ENCODE data around the gene HLCS.

- no peak for TF ChIP-seq CTCF (IDR thresholded peaks at IDR 0.05; ENCODE audit: poor library complexity)
- TF ChIP-seq EZH2 (IDR thresholded peaks at IDR 0.05; ENCODE audit: borderline replicate concordance): no peak
- no peak for TF ChIP-seq EZH2phosphoT487 (IDR thresholded peaks at IDR 0.05; ENCODE audit: low read depth, severe bottlenecking, unreplicated experiment)
Observed at GRCh38 chr21:36810443-36810842, 156.0 kb downstream of the HLCS start.
